PC-3 (cell line): ENCODE data around the gene ALKBH3. TPM values are rescaled to one million over a fixed set of nuclear protein-coding genes. Genes with fewer than 3 reads are reported as not detected.

Experiments
- ATAC-seq: fragments of 200-7000 bp; cut with Tn5 transposase; 2 replicates; pipeline ENCODE4 v1.9.1; 2020; ENCODE audit warnings: mild to moderate bottlenecking, moderate library complexity
- BruUV-seq: library from RNA; stranded (reverse); fragments of 400-500 nt; replicated peaks from 2 replicates; lab custom pipeline; 2021; lab: Mats Ljungman, UMichigan
- CTCF ChIA-PET: fragments of 300-600 bp; sonication (Branson Sonifier 250); formaldehyde crosslinking; loops from one replicate; lab custom pipeline; 2022; ENCODE audit warnings: antibody characterized with exemption; lab: Charles Lee
- POLR2A ChIA-PET: fragments of 300-600 bp; sonication (Branson Sonifier 250); formaldehyde crosslinking; loops from one replicate; lab custom pipeline; 2022; ENCODE audit warnings: antibody characterized with exemption; ENCODE audit not compliant: unreplicated experiment; lab: Charles Lee
- DNase-seq: peaks from one replicate; pipeline ENCODE4 v3.0.0-alpha.2; 2015
- H2AFZ ChIP-seq: fragments of 300-600 bp; sonication (generic); 2 replicates; pipeline ENCODE4 v1.6.0; 2016; ENCODE audit warnings: antibody characterized with exemption, low read length
- H3F3A ChIP-seq: fragments of 300-600 bp; sonication (generic); one replicate; pipeline ENCODE4 v1.6.0; 2017; ENCODE audit warnings: antibody characterized with exemption, low read length, control low read depth, mild to moderate bottlenecking; ENCODE audit not compliant: unreplicated experiment
- H3K27ac ChIP-seq: fragments of 300-600 bp; sonication (generic); 2 replicates; pipeline ENCODE4 v1.5.1; 2016; ENCODE audit warnings: mild to moderate bottlenecking, low read length
- H3K27me3 ChIP-seq: fragments of 300-600 bp; sonication (generic); 2 replicates; pipeline ENCODE4 v1.6.1; 2016; ENCODE audit warnings: low read length, mixed read lengths
- H3K36me3 ChIP-seq: fragments of 300-600 bp; sonication (generic); 2 replicates; pipeline ENCODE4 v1.6.1; 2016; ENCODE audit warnings: low read depth, mixed run types, low read length, mixed read lengths
- H3K4me1 ChIP-seq: fragments of 300-600 bp; sonication (generic); 2 replicates; pipeline ENCODE4 v1.5.1; 2016; ENCODE audit warnings: low read length; ENCODE audit not compliant: insufficient read depth
- H3K4me2 ChIP-seq: fragments of 300-600 bp; sonication (generic); 2 replicates; pipeline ENCODE4 v1.6.0; 2016; ENCODE audit warnings: low read length
- H3K4me3 ChIP-seq: fragments of 300-600 bp; sonication (generic); 2 replicates; pipeline ENCODE4 v1.5.1; 2016; ENCODE audit warnings: mild to moderate bottlenecking, low read length, mixed read lengths
- H3K79me2 ChIP-seq: fragments of 300-600 bp; sonication (generic); 2 replicates; pipeline ENCODE4 v1.6.1; 2017; ENCODE audit warnings: low read length, mixed read lengths
- H3K9ac ChIP-seq: fragments of 300-600 bp; sonication (generic); 2 replicates; pipeline ENCODE4 v1.6.0; 2016; ENCODE audit warnings: mild to moderate bottlenecking, low read length
- H3K9me2 ChIP-seq: fragments of 300-600 bp; sonication (generic); replicated peaks from 2 replicates; pipeline ENCODE4 v1.6.1; 2016; ENCODE audit warnings: mixed run types, low read length, mixed read lengths
- H3K9me3 ChIP-seq: fragments of 300-600 bp; sonication (generic); 2 replicates; pipeline ENCODE4 v1.6.1; 2016; ENCODE audit warnings: low read length, mixed read lengths
- H4K20me1 ChIP-seq: fragments of 300-600 bp; sonication (generic); 2 replicates; pipeline ENCODE4 v1.6.1; 2016; ENCODE audit warnings: low read length, mixed read lengths
- EZH2 ChIP-seq: fragments of 300-600 bp; sonication (generic); IDR thresholded peaks from one replicate; pipeline ENCODE4 v1.6.1; 2017; ENCODE audit warnings: antibody characterized with exemption, mild to moderate bottlenecking, low read length; ENCODE audit not compliant: unreplicated experiment
- EZH2phosphoT487 ChIP-seq: fragments of 300-600 bp; sonication (generic); IDR thresholded peaks from 2 replicates; pipeline ENCODE4 v1.6.1; 2018; ENCODE audit warnings: mild to moderate bottlenecking, antibody characterized with exemption, low read length, borderline replicate concordance
- intact Hi-C: fragments of 100-400 bp; cut with micrococcal nuclease; formaldehyde crosslinking; loops from 2 replicates; pipeline ENCODE4 v1.9.0; 2023
- total RNA-seq: library from RNA; depleted of rRNA; stranded (reverse); fragments of >200 nt; gene quantifications from 2 replicates; pipeline ENCODE4 v1.2.3, GENCODE V29; 2014
- TF ChIP-seq, protein P1 (sequence below): fragments of 300-600 bp; sonication (generic); conservative IDR thresholded peaks from 2 replicates; pipeline ENCODE4 v1.5.1; 2017; ENCODE audit warnings: antibody characterized with exemption, low read depth, mild to moderate bottlenecking, low read length

ALKBH3 gene
- total RNA-seq, 1 experiment from 2014 or later, result 55.5 TPM

GRCh38 chr11:43948341-43949225 lies 68.0 kb downstream of the ALKBH3 start:
- H3K4me3 ChIP-seq, result no peak overlapping the region
- no peak for ATAC-seq
- no TSS peak for BruUV-seq
- H3K36me3 ChIP-seq, result no peaks in the 10 kb centered on the region
- peaks cover 9% of the 10 kb centered on the region; the same call in 1 of the 2 replicates for H3K4me1 ChIP-seq
- H3K27me3 ChIP-seq, result peaks cover 10% of the 10 kb centered on the region
- H3K9me2 ChIP-seq, result no peaks in the 10 kb centered on the region
- no peaks in the 10 kb centered on the region for H3K79me2 ChIP-seq
- TF ChIP-seq EZH2phosphoT487, result no peak
- TF ChIP-seq, protein P1, sequence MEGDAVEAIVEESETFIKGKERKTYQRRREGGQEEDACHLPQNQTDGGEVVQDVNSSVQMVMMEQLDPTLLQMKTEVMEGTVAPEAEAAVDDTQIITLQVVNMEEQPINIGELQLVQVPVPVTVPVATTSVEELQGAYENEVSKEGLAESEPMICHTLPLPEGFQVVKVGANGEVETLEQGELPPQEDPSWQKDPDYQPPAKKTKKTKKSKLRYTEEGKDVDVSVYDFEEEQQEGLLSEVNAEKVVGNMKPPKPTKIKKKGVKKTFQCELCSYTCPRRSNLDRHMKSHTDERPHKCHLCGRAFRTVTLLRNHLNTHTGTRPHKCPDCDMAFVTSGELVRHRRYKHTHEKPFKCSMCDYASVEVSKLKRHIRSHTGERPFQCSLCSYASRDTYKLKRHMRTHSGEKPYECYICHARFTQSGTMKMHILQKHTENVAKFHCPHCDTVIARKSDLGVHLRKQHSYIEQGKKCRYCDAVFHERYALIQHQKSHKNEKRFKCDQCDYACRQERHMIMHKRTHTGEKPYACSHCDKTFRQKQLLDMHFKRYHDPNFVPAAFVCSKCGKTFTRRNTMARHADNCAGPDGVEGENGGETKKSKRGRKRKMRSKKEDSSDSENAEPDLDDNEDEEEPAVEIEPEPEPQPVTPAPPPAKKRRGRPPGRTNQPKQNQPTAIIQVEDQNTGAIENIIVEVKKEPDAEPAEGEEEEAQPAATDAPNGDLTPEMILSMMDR, result no peak
- TF ChIP-seq EZH2, result no peak
- no peak overlapping the region for H3K9ac ChIP-seq
- H2AFZ ChIP-seq, result no peak overlapping the region
- H3K4me2 ChIP-seq, result no peak overlapping the region
- no peaks in the 10 kb centered on the region for H3F3A ChIP-seq
- POLR2A ChIA-PET, result interaction anchor here (0.6 kb wide), 1 partner anchor 25 kb away, joined by 3 read pairs; no protein-coding TSS in a partner anchor
- H4K20me1 ChIP-seq, result no peaks in the 10 kb centered on the region
- H3K9me3 ChIP-seq, result no peaks in the 10 kb centered on the region
- no peak overlapping the region for H3K27ac ChIP-seq
- CTCF ChIA-PET, result interaction anchor here (0.6 kb wide), 1 partner anchor 66 kb away, joined by 3 read pairs; no protein-coding TSS in a partner anchor
- intact Hi-C loops, result no loop called here
- DNase-seq, result no peak

GRCh38 chr11:43950311-43950855 lies 69.8 kb downstream of the ALKBH3 start:
- TF ChIP-seq, protein P1, result no peak
- TF ChIP-seq EZH2 (no peak), EZH2phosphoT487 (no peak)
- Histone ChIP-seq H3K9ac (no peak overlapping the region), H3K9me2 (no peaks in the 10 kb centered on the region), H2AFZ (no peak overlapping the region), H3K27me3 (no peaks in the 10 kb centered on the region), H3K4me1 (peaks cover 2% of the 10 kb centered on the region; the same call in 1 of the 2 replicates), H3K9me3 (no peaks in the 10 kb centered on the region), H3K27ac (no peak overlapping the region), H4K20me1 (no peaks in the 10 kb centered on the region), H3F3A (no peaks in the 10 kb centered on the region), H3K4me3 (no peak overlapping the region), H3K4me2 (no peak overlapping the region), H3K36me3 (no peaks in the 10 kb centered on the region), H3K79me2 (no peaks in the 10 kb centered on the region)
- ATAC-seq (no peak), DNase-seq (no peak)
- CTCF ChIA-PET, result no interaction called here
- intact Hi-C loops, result no loop called here
- POLR2A ChIA-PET, result no interaction called here
- BruUV-seq, result no TSS peak

- no peaks in the 10 kb centered on the region for H3F3A ChIP-seq
- DNase-seq (no peak), ATAC-seq (no peak)
- H3K79me2 ChIP-seq, result no peaks in the 10 kb centered on the region
- H2AFZ ChIP-seq, result no peak overlapping the region
- TF ChIP-seq, protein P1, result no peak
- POLR2A ChIA-PET, result no interaction called here
- no peak overlapping the region for H3K27ac ChIP-seq
- H4K20me1 ChIP-seq, result no peaks in the 10 kb centered on the region
- H3K4me3 ChIP-seq, result no peak overlapping the region
- H3K27me3 ChIP-seq, result no peaks in the 10 kb centered on the region
- intact Hi-C loops, result no loop called here
- H3K36me3 ChIP-seq, result no peaks in the 10 kb centered on the region
- H3K9me2 ChIP-seq, result no peaks in the 10 kb centered on the region
- BruUV-seq, result no TSS peak
- H3K9ac ChIP-seq, result no peak overlapping the region
- H3K4me2 ChIP-seq, result no peak overlapping the region
- CTCF ChIA-PET, result no interaction called here
- H3K4me1 ChIP-seq, result peaks cover 10% of the 10 kb centered on the region; the same call in 1 of the 2 replicates
- H3K9me3 ChIP-seq, result no peaks in the 10 kb centered on the region
These were observed 70.6 kb downstream of the ALKBH3 start for GRCh38 chr11:43951231-43951630.
